IMR-90 (cell line): ENCODE measurements around the gene L3HYPDH. TPM values are rescaled to one million over a fixed set of nuclear protein-coding genes. Genes with fewer than 3 reads are reported as not detected.
A peak's percentile ranks its signal among the peaks of the same experiment; 100 is the strongest.

Experiments used
- ATAC-seq: fragments of 200-7000 bp; cut with Tn5 transposase; 2 replicates; pipeline ENCODE4 v1.9.1; 2020; ENCODE audit warnings: low read depth, mild to moderate bottlenecking, moderate library complexity
- BruUV-seq: library from RNA; stranded (reverse); fragments of 400-500 nt; replicated peaks from 2 replicates; lab custom pipeline; 2021; lab: Mats Ljungman, UMichigan
- CTCF ChIA-PET: fragments of 300-600 bp; formaldehyde crosslinking; extraction: SDS; loops from one replicate; lab custom pipeline; 2021; ENCODE audit warnings: antibody characterized with exemption; lab: Yijun Ruan, JAX
- POLR2A ChIA-PET: fragments of 300-600 bp; sonication (Branson Sonifier 250); formaldehyde crosslinking; loops from one replicate; lab custom pipeline; 2022; ENCODE audit warnings: antibody characterized with exemption; ENCODE audit not compliant: unreplicated experiment; lab: Charles Lee
- DNase-seq: peaks from one replicate; pipeline ENCODE4 v3.0.0; 2013
- H2AFZ ChIP-seq: replicated peaks from 2 replicates; pipeline ENCODE3; 2013; ENCODE audit warnings: low read length, mild to moderate bottlenecking; ENCODE audit not compliant: poor library complexity
- H2AK5ac ChIP-seq: 2 replicates; pipeline ENCODE4 v1.6.1; 2013; ENCODE audit warnings: low read depth, low read length, inconsistent platforms
- H2AK9ac ChIP-seq: replicated peaks from 2 replicates; pipeline ENCODE3; 2013; ENCODE audit warnings: mild to moderate bottlenecking, low read depth, low read length, moderate library complexity; ENCODE audit not compliant: poor library complexity
- H2BK120ac ChIP-seq: 2 replicates; pipeline ENCODE4 v1.6.1; 2013; ENCODE audit warnings: low read depth, low read length, inconsistent platforms
- H2BK15ac ChIP-seq: 3 replicates; pipeline ENCODE4 v1.6.1; 2013; ENCODE audit warnings: low read depth, low read length, inconsistent platforms
- H2BK20ac ChIP-seq: 2 replicates; pipeline ENCODE4 v1.6.1; 2013; ENCODE audit warnings: low read depth, mild to moderate bottlenecking, inconsistent platforms, low read length, moderate library complexity
- H2BK5ac ChIP-seq: 2 replicates; pipeline ENCODE4 v1.6.1; 2013; ENCODE audit warnings: mild to moderate bottlenecking, low read depth, low read length, inconsistent platforms; ENCODE audit not compliant: poor library complexity, severe bottlenecking
- H3K14ac ChIP-seq: replicated peaks from 2 replicates; pipeline ENCODE4 v1.6.1; 2013; ENCODE audit warnings: low read depth, low read length, inconsistent platforms
- H3K18ac ChIP-seq: 2 replicates; pipeline ENCODE4 v1.6.1; 2013; ENCODE audit warnings: low read depth, low read length, control low read depth
- H3K23ac ChIP-seq: 2 replicates; pipeline ENCODE4 v1.6.1; 2013; ENCODE audit warnings: low read depth, low read length, inconsistent platforms
- H3K27ac ChIP-seq: 2 replicates; pipeline ENCODE4 v1.5.1; 2013; ENCODE audit warnings: mild to moderate bottlenecking, control low read depth, low read length; ENCODE audit not compliant: insufficient read depth
- H3K27me3 ChIP-seq: 2 replicates; pipeline ENCODE4 v1.6.1; 2013; ENCODE audit warnings: low read length; ENCODE audit not compliant: control insufficient read depth, insufficient read depth
- H3K36me3 ChIP-seq: 2 replicates; pipeline ENCODE4 v1.6.1; 2013; ENCODE audit warnings: low read length, mixed read lengths; ENCODE audit not compliant: control insufficient read depth, insufficient read depth
- H3K4ac ChIP-seq: 2 replicates; pipeline ENCODE4 v1.6.1; 2013; ENCODE audit warnings: low read depth, low read length, inconsistent platforms
- H3K4me1 ChIP-seq: 2 replicates; pipeline ENCODE4 v1.6.1; 2013; ENCODE audit warnings: low read length, mixed read lengths; ENCODE audit not compliant: control insufficient read depth, insufficient read depth
- H3K4me2 ChIP-seq: 2 replicates; pipeline ENCODE4 v1.6.1; 2013; ENCODE audit warnings: low read depth, mild to moderate bottlenecking, control low read depth, low read length, moderate library complexity
- H3K4me3 ChIP-seq: 2 replicates; pipeline ENCODE4 v1.5.1; 2013; ENCODE audit warnings: low read depth, mild to moderate bottlenecking, control low read depth, low read length, moderate library complexity; ENCODE audit not compliant: insufficient read depth
- H3K56ac ChIP-seq: 2 replicates; pipeline ENCODE4 v1.6.1; 2013; ENCODE audit warnings: low read length, inconsistent platforms; ENCODE audit not compliant: insufficient read depth; ENCODE audit errors: extremely low read depth
- H3K79me1 ChIP-seq, 2 experiments: 2 replicates each; pipeline ENCODE4 v1.6.1; 2013; ENCODE audit warnings: low read length in 2 of 2, inconsistent platforms in 1 of 2, low read depth in 1 of 2
- H3K9ac ChIP-seq: 2 replicates; pipeline ENCODE4 v1.6.1; 2013; ENCODE audit warnings: low read depth, low read length, control low read depth
- H3K9me1 ChIP-seq: 2 replicates; pipeline ENCODE4 v1.6.1; 2013; ENCODE audit warnings: low read length, inconsistent platforms; ENCODE audit not compliant: insufficient read depth
- H3K9me3 ChIP-seq: 2 replicates; pipeline ENCODE4 v1.6.1; 2013; ENCODE audit warnings: low read length; ENCODE audit not compliant: control insufficient read depth, insufficient read depth
- H4K20me1 ChIP-seq: 2 replicates; pipeline ENCODE4 v1.6.1; 2013; ENCODE audit warnings: low read length, inconsistent platforms; ENCODE audit not compliant: insufficient read depth
- H4K5ac ChIP-seq: 2 replicates; pipeline ENCODE4 v1.6.1; 2013; ENCODE audit warnings: mild to moderate bottlenecking, low read depth, low read length, control low read depth
- H4K8ac ChIP-seq, 2 experiments: 2 replicates each; pipeline ENCODE4 v1.6.1; 2013; ENCODE audit warnings: low read depth in 2 of 2, low read length in 2 of 2, control low read depth in 1 of 2, inconsistent platforms in 1 of 2
- H4K91ac ChIP-seq: 2 replicates; pipeline ENCODE4 v1.6.1; 2013; ENCODE audit warnings: low read depth, low read length, inconsistent platforms; ENCODE audit not compliant: insufficient read depth
- CEBPB ChIP-seq: IDR thresholded peaks from 2 replicates; pipeline ENCODE4 v1.6.1; 2012; ENCODE audit warnings: low read depth, low read length, improper control_type of control experiment
- CTCF ChIP-seq: conservative IDR thresholded peaks from 2 replicates; pipeline ENCODE4 v1.5.1; 2012; ENCODE audit warnings: mild to moderate bottlenecking, low read depth, low read length, improper control_type of control experiment
- MAZ ChIP-seq: IDR thresholded peaks from 2 replicates; pipeline ENCODE4 v1.6.1; 2012; ENCODE audit warnings: low read depth, mild to moderate bottlenecking, low read length, improper control_type of control experiment, moderate library complexity, borderline replicate concordance
- MXI1 ChIP-seq: IDR thresholded peaks from 2 replicates; pipeline ENCODE4 v1.6.1; 2012; ENCODE audit warnings: low read depth, mild to moderate bottlenecking, low read length, moderate library complexity, borderline replicate concordance
- NFE2L2 ChIP-seq: fragments of 150-350 bp; IDR thresholded peaks from 2 replicates; pipeline ENCODE4 v1.6.1; 2016; ENCODE audit warnings: low read depth, mild to moderate bottlenecking, low read length
- POLR2A ChIP-seq: IDR thresholded peaks from 2 replicates; pipeline ENCODE4 v1.6.1; 2012; ENCODE audit warnings: mild to moderate bottlenecking, low read depth, low read length
- RAD21 ChIP-seq: IDR thresholded peaks from 2 replicates; pipeline ENCODE4 v1.6.1; 2012; ENCODE audit warnings: low read length, improper control_type of control experiment
- RCOR1 ChIP-seq: IDR thresholded peaks from 2 replicates; pipeline ENCODE4 v1.6.1; 2012; ENCODE audit warnings: mild to moderate bottlenecking, low read length, improper control_type of control experiment; ENCODE audit not compliant: insufficient replicate concordance
- RFX5 ChIP-seq: IDR thresholded peaks from 2 replicates; pipeline ENCODE4 v1.8.0; 2012; ENCODE audit warnings: low read depth, mild to moderate bottlenecking, low read length, moderate library complexity
- SMC3 ChIP-seq: fragments of 150-350 bp; IDR thresholded peaks from 2 replicates; pipeline ENCODE4 v1.6.1; 2016; ENCODE audit warnings: low read depth, mild to moderate bottlenecking, antibody characterized with exemption, low read length, moderate library complexity
- WGBS, 2 experiments: methylation state at CpG; one replicate each; pipeline versions ENCODE4 v1.1.5 to v1.1.7; 2013; ENCODE audit warnings: missing lambda C conversion rate in 2 of 2; ENCODE audit not compliant: insufficient read length in 1 of 2; ENCODE audit errors: extremely low coverage in 2 of 2; 5-methylcytosine and 5-hydroxymethylcytosine counted together
- dilution Hi-C: fragments of 300-500 bp; cut with HindIII; formaldehyde crosslinking; loops from one replicate; pipeline ENCODE4 v1.14.3; 2018; ENCODE audit warnings: low sequenced_read_pairs; ENCODE audit not compliant: unreplicated experiment
- in situ Hi-C: fragments of 300-500 bp; cut with MboI; formaldehyde crosslinking; loops from 3 replicates; pipeline ENCODE4 v1.14.3; 2019; ENCODE audit warnings: low sequenced_read_pairs, inconsistent platforms, mixed read lengths
- intact Hi-C: fragments of 100-400 bp; cut with micrococcal nuclease; formaldehyde crosslinking; loops from 2 replicates; pipeline ENCODE4 v1.10.0; 2022
- polyA plus RNA-seq, 3 experiments: library from polyadenylated mRNA; depleted of rRNA; stranded (reverse); fragments of >200 nt; gene quantifications; 2 replicates each; pipeline ENCODE4 v1.2.3, GENCODE V29; 2012; ENCODE audit warnings: low replicate concordance in 1 of 3
- total RNA-seq: library from RNA; depleted of rRNA; stranded (reverse); fragments of >200 nt; gene quantifications from 2 replicates; pipeline ENCODE4 v1.2.3, GENCODE V29; 2012

Gene L3HYPDH
- total and polyA plus RNA-seq, 2 of the 4 experiments (the other 2 are of a cell fraction): 40.9 to 49.1 TPM

GRCh38 chr14:59424341-59425071 is 59.7 kb downstream of the L3HYPDH start:
- Histone ChIP-seq H3K9me1 (peaks cover 3% of the 10 kb centered on the region; the same call in 1 of the 2 replicates), H3K9ac (no peak overlapping the region), H3K56ac (no peak overlapping the region), H2AK9ac (no peak overlapping the region), H3K4ac (no peak overlapping the region), H4K20me1 (no peaks in the 10 kb centered on the region), H3K4me2 (no peak overlapping the region), H4K91ac (no peak overlapping the region), H3K79me1 (no peaks in the 10 kb centered on the region), H3K4me1 (peaks cover 3% of the 10 kb centered on the region), H2AFZ (no peak overlapping the region), H2BK120ac (no peak overlapping the region), H2BK15ac (peak overlapping the region; percentile 47; the same call in 1 of the 3 replicates), H3K14ac (no peak overlapping the region), H3K9me3 (no peaks in the 10 kb centered on the region), H4K5ac (no peak overlapping the region), H3K27ac (no peak overlapping the region), H3K4me3 (no peak overlapping the region), H2BK20ac (no peak overlapping the region), H3K36me3 (peaks cover 1% of the 10 kb centered on the region; the same call in 1 of the 2 replicates), H3K23ac (no peak overlapping the region), H4K8ac (no peak overlapping the region), H2BK5ac (no peak overlapping the region), H2AK5ac (no peak overlapping the region), H3K18ac (no peak overlapping the region), H3K27me3 (no peaks in the 10 kb centered on the region)
- TF ChIP-seq RFX5 (no peak), NFE2L2 (no peak), CTCF (no peak), SMC3 (no peak), MXI1 (no peak), POLR2A (no peak), CEBPB (no peak), RAD21 (no peak), RCOR1 (no peak), MAZ (no peak)
- ChIA-PET CTCF (interaction anchor here (1.3 kb wide), 1 partner anchor 17 kb away, joined by 3 read pairs; no protein-coding TSS in a partner anchor), POLR2A (no interaction called here)
- in situ Hi-C loops (no loop called here), intact Hi-C loops (no loop called here), dilution Hi-C loops (no loop called here)
- WGBS, 2 experiments: 63 to 100% methylated on average over 1 to 3 of the region's 4 CpGs
- no TSS peak for BruUV-seq
- ATAC-seq (no peak), DNase-seq (no peak)
